Spleen (tissue), 11 donors: ENCODE data around the gene ADAMTSL3. TPM values are rescaled to one million over a fixed set of nuclear protein-coding genes. Genes with fewer than 3 reads are reported as not detected.

Source experiments
- DNase-seq: peaks from one replicate; pipeline ENCODE4 v3.0.0-alpha.2; 2020
- H3K27ac ChIP-seq, 8 donors: fragments of 200-600 bp; sonication (generic) in 7 of 8; 1 replicate in 4 of 8; 2 replicates in 4 of 8; pipeline versions ENCODE4 v1.5.0 to v1.8.0; 2016 to 2021; ENCODE audit warnings: inconsistent platforms in 4 of 8, mild to moderate bottlenecking in 4 of 8, moderate library complexity in 1 of 8
- H3K27me3 ChIP-seq, 7 donors: fragments of 200-600 bp; sonication (generic) in 6 of 7; replicated peaks in 1 of 7; 1 replicate in 4 of 7; 2 replicates in 3 of 7; pipeline versions ENCODE4 v1.5.0 to v1.8.0; 2016 to 2021; ENCODE audit warnings: inconsistent platforms in 3 of 7, mild to moderate bottlenecking in 1 of 7
- H3K36me3 ChIP-seq, 6 donors: fragments of 200-600 bp; sonication (generic) in 5 of 6; 1 replicate in 4 of 6; 2 replicates in 2 of 6; pipeline versions ENCODE4 v1.5.0 to v1.8.0; 2016 to 2021; ENCODE audit warnings: inconsistent platforms in 2 of 6
- H3K4me1 ChIP-seq, 6 donors: fragments of 200-600 bp; sonication (generic) in 5 of 6; 1 replicate in 3 of 6; 2 replicates in 3 of 6; pipeline versions ENCODE4 v1.5.0 to v1.8.0; 2016 to 2021; ENCODE audit warnings: inconsistent platforms in 3 of 6
- H3K4me3 ChIP-seq, 8 donors: fragments of 200-600 bp; sonication (generic) in 7 of 8; 1 replicate in 4 of 8; 2 replicates in 4 of 8; pipeline versions ENCODE4 v1.5.0 to v1.8.0; 2016 to 2021; ENCODE audit warnings: inconsistent platforms in 4 of 8, mild to moderate bottlenecking in 4 of 8, moderate library complexity in 2 of 8
- H3K9me3 ChIP-seq, 8 donors: fragments of 200-600 bp; sonication (generic) in 7 of 8; 1 replicate in 4 of 8; 2 replicates in 4 of 8; pipeline versions ENCODE4 v1.5.0 to v1.8.0; 2016 to 2021; ENCODE audit warnings: inconsistent platforms in 4 of 8
- POLR2A ChIP-seq, 3 donors: fragments of 450-650 bp; IDR thresholded peaks; one replicate each; pipeline ENCODE4 v1.5.1; 2017; ENCODE audit warnings: antibody characterized with exemption in 3 of 3, mild to moderate bottlenecking in 1 of 3
- POLR2AphosphoS5 ChIP-seq, 3 donors: sonication (generic); formaldehyde crosslinking; IDR thresholded peaks; one replicate each; pipeline ENCODE4 v1.5.1; 2017; ENCODE audit warnings: antibody characterized with exemption in 3 of 3
- WGBS, 5 donors: extraction: QIAGEN DNeasy Blood & Tissue Kit in 3 of 5; methylation state at CpG; one replicate each; pipeline versions ENCODE4 v1.1.5 to v1.1.7; 2013 to 2018; 5-methylcytosine and 5-hydroxymethylcytosine counted together
- intact Hi-C: fragments of 100-400 bp; cut with DNase I; formaldehyde crosslinking; loops from one replicate; pipeline ENCODE4 v1.15.0; 2023; ENCODE audit warnings: low total_unique reads
- polyA plus RNA-seq, 3 donors: library from polyadenylated mRNA; stranded (reverse); fragments of 200-250 nt; gene quantifications; one replicate each; pipeline ENCODE4 v1.2.1, GENCODE V29; 2013
- total RNA-seq, 7 donors: library from RNA; depleted of rRNA in 3 of 7; stranded (reverse); fragments of >200 nt in 3 of 7; fragmentation: NEBNext Ultra II Directional in 4 of 7; extraction: Animal tissue kit (Norgen Biotek cat#: 25700) in 4 of 7; gene quantifications; one replicate each; pipeline versions ENCODE4 v1.1.0 to v1.2.1, GENCODE V29; 2016 to 2021
- TF ChIP-seq, protein P1 (sequence below), 11 experiments: fragments of 200-600 bp in 7 of 11; fragments of 450-650 bp in 4 of 11; sonication (generic) in 4 of 11; IDR thresholded peaks in 8 of 11; conservative IDR thresholded peaks in 3 of 11; 1 replicate in 7 of 11; 2 replicates in 4 of 11; pipeline versions ENCODE4 v1.4.0 to v1.8.0; 2016 to 2021; ENCODE audit warnings: antibody characterized with exemption in 11 of 11, inconsistent platforms in 4 of 11, mild to moderate bottlenecking in 1 of 11
- donor health status: healthy with polysubstance abuse.
- donor health status: DM: no; HTN: no; CAD: no; lungs with moderate emphysema.
- donor health status: DM: no; HTN: no; CAD: no.
- donor health status: Bipolar disorder and iron deficiency.
- donor health status: healthy.
- donor health status: DM: no; HTN: no; CAD: no.
- donor health status: DM: yes; HTN: yes; CAD: no.

Gene ADAMTSL3
- total and polyA plus RNA-seq, 10 donors = 0.09 to 5.7 (median 2.9) TPM

DNA sequence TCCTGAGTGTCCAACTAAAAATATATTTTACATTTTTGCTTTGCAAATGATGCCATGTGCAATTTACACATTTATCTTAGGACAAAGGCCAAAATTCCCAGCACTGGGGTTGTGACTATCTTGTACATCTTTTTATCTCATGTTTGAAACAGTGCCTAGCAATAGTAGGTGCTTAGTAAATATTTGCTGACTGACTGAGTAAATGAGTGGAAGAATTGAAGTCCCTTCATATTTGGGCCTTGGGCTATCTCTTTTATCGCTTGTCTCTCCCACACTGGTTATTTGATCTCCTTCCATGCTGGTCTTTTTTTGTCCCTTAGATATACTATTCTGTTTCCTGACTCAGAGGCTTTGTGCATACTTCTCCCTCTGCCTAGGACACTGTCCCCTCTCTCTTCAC is 368.6 kb downstream of the ADAMTSL3 start:
- peaks cover 0 to 14% (median 0%) of the 10 kb centered on the region in 7 donors for H3K27me3 ChIP-seq
- no peaks in the 10 kb centered on the region for H3K4me1 ChIP-seq
- no peaks in the 10 kb centered on the region for H3K36me3 ChIP-seq
- H3K9me3 ChIP-seq = peaks cover 0 to 6% (median 0%) of the 10 kb centered on the region in 8 donors
- H3K27ac ChIP-seq = no peak overlapping the region
- TF ChIP-seq POLR2AphosphoS5 (IDR thresholded peaks at IDR 0.05) (no peak), POLR2A (IDR thresholded peaks at IDR 0.05) (no peak)
- TF ChIP-seq, protein P1, sequence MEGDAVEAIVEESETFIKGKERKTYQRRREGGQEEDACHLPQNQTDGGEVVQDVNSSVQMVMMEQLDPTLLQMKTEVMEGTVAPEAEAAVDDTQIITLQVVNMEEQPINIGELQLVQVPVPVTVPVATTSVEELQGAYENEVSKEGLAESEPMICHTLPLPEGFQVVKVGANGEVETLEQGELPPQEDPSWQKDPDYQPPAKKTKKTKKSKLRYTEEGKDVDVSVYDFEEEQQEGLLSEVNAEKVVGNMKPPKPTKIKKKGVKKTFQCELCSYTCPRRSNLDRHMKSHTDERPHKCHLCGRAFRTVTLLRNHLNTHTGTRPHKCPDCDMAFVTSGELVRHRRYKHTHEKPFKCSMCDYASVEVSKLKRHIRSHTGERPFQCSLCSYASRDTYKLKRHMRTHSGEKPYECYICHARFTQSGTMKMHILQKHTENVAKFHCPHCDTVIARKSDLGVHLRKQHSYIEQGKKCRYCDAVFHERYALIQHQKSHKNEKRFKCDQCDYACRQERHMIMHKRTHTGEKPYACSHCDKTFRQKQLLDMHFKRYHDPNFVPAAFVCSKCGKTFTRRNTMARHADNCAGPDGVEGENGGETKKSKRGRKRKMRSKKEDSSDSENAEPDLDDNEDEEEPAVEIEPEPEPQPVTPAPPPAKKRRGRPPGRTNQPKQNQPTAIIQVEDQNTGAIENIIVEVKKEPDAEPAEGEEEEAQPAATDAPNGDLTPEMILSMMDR (IDR thresholded peaks at IDR 0.05 in 8 of 11, conservative IDR thresholded peaks at IDR 0.05 in 3 of 11) = no peak
- DNase-seq = no peak
- no peak overlapping the region for H3K4me3 ChIP-seq
- intact Hi-C loops = no loop called here
- 89 to 97% (median 93%) methylated on average over 1 of the region's 1 CpG for WGBS, 5 donors

DNA sequence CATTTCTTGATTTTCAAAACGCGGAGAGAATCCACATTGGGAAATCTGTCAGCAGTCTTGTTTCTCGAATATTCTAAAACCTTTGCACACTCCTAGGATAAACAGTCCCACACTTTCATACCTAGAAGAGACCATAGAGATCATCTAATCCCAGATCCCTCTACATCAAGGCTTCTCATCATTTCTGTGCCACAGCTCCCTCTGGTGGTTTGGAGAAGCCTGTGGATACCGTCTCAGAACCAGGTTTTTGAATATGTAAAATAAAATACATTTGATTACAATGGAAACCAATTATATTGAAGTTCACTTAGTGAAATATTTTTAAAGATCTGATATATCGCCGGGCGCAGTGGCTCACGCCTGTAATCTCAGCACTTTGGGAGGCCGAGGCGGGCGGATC is 369.7 kb downstream of the ADAMTSL3 start:
- TF ChIP-seq POLR2A (IDR thresholded peaks at IDR 0.05) (no peak), POLR2AphosphoS5 (IDR thresholded peaks at IDR 0.05) (no peak)
- TF ChIP-seq, protein P1 (IDR thresholded peaks at IDR 0.05 in 8 of 11, conservative IDR thresholded peaks at IDR 0.05 in 3 of 11) = peak in 7 of 11 experiments; percentile 14 to 46 (median 39)
- 91 to 92% (median 92%) methylated on average over 11 of the region's 11 CpGs for WGBS, 5 donors
- intact Hi-C loops = no loop called here
- H3K36me3 ChIP-seq = no peaks in the 10 kb centered on the region
- H3K4me1 ChIP-seq = no peaks in the 10 kb centered on the region
- peaks cover 0 to 9% (median under 1%) of the 10 kb centered on the region in 8 donors for H3K9me3 ChIP-seq
- H3K27me3 ChIP-seq = peaks cover 0 to 14% (median 0%) of the 10 kb centered on the region in 7 donors
- H3K4me3 ChIP-seq = no peak overlapping the region
- H3K27ac ChIP-seq = no peak overlapping the region
- DNase-seq = no peak

DNA sequence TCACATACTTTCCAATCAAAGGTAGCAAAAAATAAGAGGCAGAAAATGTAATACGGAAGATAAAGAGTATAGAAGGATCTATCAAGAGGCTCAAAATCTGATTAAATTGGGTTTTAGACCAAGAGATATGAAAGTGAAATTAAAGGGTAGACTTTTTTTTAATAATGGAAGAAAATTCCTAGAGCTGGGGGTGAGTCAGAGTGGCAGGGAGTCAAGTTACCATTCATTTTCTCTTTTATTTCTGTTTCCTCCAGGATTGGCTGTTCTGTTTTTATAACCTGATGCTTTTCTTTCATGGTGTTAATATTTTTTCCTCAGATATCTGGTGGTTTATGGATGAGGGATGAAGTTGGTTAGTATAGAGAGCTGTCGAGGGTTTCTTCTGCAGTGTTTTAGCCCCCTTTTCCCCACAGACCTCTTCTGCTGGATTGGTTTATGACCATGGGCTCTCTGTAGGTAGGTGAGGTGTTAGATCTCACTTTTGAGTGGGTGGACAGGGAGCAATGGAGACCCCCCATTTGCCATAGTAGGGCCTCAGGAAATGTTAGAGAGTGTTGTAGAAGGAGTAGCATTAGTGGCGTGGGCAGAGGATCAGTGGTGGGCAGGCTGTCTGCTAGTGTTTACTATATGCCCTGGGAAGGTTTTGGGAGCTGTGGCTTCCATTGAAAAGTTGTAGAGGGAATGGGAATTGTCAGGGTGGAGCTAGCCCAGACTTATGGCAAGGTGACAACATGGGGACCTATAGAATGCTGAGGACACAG is 380.1 kb downstream of the ADAMTSL3 start:
- no peak for DNase-seq
- Histone ChIP-seq H3K27me3 (peaks cover 0 to 19% (median 0%) of the 10 kb centered on the region in 7 donors), H3K9me3 (peaks cover 0 to 16% (median 11%) of the 10 kb centered on the region in 8 donors), H3K4me1 (no peaks in the 10 kb centered on the region), H3K27ac (no peak overlapping the region), H3K4me3 (no peak overlapping the region), H3K36me3 (no peaks in the 10 kb centered on the region)
- TF ChIP-seq POLR2A (IDR thresholded peaks at IDR 0.05) (no peak), POLR2AphosphoS5 (IDR thresholded peaks at IDR 0.05) (no peak)
- TF ChIP-seq, protein P1 (IDR thresholded peaks at IDR 0.05 in 8 of 11, conservative IDR thresholded peaks at IDR 0.05 in 3 of 11) = no peak
- WGBS, 5 donors = 84 to 88% (median 85%) methylated on average over 3 of the region's 3 CpGs
- intact Hi-C loops = loop anchor here (10.0 kb wide), 1 partner anchor 469 kb away; no protein-coding TSS in a partner anchor
